Stimulated activated CD8-positive, alpha-beta memory T cell treated with anti-CD3 and anti-CD28 coated beads, Interleukin-4, amount 100 ng/mL, for 24 hours (primary cell): ENCODE measurements around the gene FAT1.

Experiments used
- DNase-seq: peaks from one replicate; pipeline ENCODE4 v3.0.0-alpha.2; 2020; ENCODE audit warnings: low read depth

Gene FAT1

GRCh38 chr4:186651624-186652023, 72.0 kb downstream of the FAT1 start:
- DNase-seq: no peak

- DNase-seq: no peak
Observed at GRCh38 chr4:186651181-186651603, 72.5 kb downstream of the FAT1 start.

- no peak for DNase-seq
Observed at GRCh38 chr4:186650401-186651180, 73.1 kb downstream of the FAT1 start.

GRCh38 chr4:186647821-186648220, 75.8 kb downstream of the FAT1 start:
- no peak for DNase-seq

- no peak for DNase-seq
Observed at GRCh38 chr4:186644737-186645261, 78.9 kb downstream of the FAT1 start.

- DNase-seq: no peak
Observed at GRCh38 chr4:186644311-186644638, 79.4 kb downstream of the FAT1 start.

GRCh38 chr4:186643501-186644310, 80.0 kb downstream of the FAT1 start:
- no peak for DNase-seq

GRCh38 chr4:186642998-186643397, 80.7 kb downstream of the FAT1 start:
- DNase-seq: no peak

GRCh38 chr4:186642530-186642929, 81.1 kb downstream of the FAT1 start:
- no peak for DNase-seq

GRCh38 chr4:186634591-186635128, 89.0 kb downstream of the FAT1 start:
- no peak for DNase-seq

- DNase-seq: no peak
Observed at GRCh38 chr4:186633844-186634243, 89.8 kb downstream of the FAT1 start.

GRCh38 chr4:186630128-186630527, 93.5 kb downstream of the FAT1 start:
- DNase-seq: no peak

GRCh38 chr4:186628058-186628711, 95.5 kb downstream of the FAT1 start:
- DNase-seq: no peak

- no peak for DNase-seq
Observed at GRCh38 chr4:186627226-186627865, 96.3 kb downstream of the FAT1 start.

GRCh38 chr4:186624951-186625350, 98.7 kb downstream of the FAT1 start:
- no peak for DNase-seq

- no peak for DNase-seq
Observed at GRCh38 chr4:186623546-186623945, 100.1 kb downstream of the FAT1 start.

- no peak for DNase-seq
Observed at GRCh38 chr4:186622788-186623464, 100.7 kb downstream of the FAT1 start.

GRCh38 chr4:186621959-186622553, 101.6 kb downstream of the FAT1 start:
- DNase-seq: no peak

GRCh38 chr4:186619088-186619487, 104.6 kb downstream of the FAT1 start:
- DNase-seq: no peak

- no peak for DNase-seq
Observed at GRCh38 chr4:186617921-186618320, 105.7 kb downstream of the FAT1 start.

GRCh38 chr4:186607490-186607889, 116.2 kb downstream of the FAT1 start:
- no peak for DNase-seq
